SK-N-DZ (cell line): ENCODE results near the gene GPR42.

Experiments used
- DNase-seq: peaks from one replicate; pipeline ENCODE4 v3.0.0-alpha.2; 2015; ENCODE audit warnings: low spot score
- small RNA-seq, 2 experiments: library from RNA; depleted of rRNA; stranded (forward); fragments of <200 nt; gene quantifications; one replicate each; pipeline ENCODE3, GENCODE V24; 2014

Gene GPR42

DNA sequence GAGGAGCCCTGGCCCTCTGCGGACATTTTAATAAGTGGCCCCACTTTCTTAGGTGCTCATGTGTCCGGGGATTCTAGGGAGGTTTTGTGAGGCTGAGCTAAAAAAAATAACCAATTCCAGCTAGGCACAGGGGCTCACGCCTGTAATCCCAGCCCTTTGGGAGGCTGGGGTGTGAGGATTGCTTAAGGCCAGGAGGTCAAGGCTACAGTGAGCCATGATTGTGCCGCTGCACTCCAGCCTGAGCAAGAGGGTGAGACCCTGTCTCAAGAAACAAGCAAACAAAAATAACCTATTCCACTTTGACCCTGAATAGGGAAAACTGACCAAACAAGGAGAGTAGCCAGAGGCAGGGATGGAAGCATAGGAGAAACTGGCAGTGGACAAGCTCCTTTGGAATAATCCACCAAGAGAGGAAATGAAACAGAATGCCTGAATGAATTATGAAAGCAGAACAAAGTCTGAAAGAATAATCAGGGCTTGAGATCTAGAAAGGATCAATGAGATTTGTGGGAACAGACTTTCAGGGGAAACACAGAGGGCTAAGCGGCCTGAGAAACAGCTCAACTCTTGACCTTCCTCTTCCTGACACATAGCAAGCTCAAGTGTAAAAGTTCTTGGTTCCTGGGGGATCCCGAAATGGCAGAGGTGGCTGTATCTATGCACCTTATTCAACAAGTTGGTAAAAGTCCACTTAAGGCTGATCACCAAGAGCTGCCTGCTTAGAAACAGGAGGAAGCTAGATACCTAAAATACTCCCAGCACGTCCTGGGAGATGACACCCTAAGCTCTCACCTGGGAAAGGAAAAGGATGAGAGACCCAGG, 47.1 kb downstream of the GPR42 start:
- DNase-seq = no peak

DNA sequence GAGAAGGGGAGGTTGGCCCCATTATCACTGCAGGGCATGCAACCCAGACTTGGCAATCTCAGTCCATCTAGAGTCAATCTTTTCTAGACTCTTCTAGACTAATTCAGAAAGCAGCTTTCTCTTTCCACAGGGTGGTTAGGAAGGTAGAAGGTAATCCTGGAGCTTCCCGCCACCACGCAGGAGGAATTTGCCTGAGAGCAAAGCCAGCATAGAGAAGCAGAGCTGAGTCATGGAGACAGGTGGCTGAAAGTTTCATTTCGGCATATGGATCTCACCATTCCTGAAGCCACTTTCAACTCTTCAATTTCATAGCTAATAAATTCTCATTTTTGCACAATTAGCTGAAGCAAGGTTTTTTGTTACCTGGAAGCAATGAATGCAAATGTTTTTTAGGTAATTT, 48.2 kb downstream of the GPR42 start:
- no peak for DNase-seq

DNA sequence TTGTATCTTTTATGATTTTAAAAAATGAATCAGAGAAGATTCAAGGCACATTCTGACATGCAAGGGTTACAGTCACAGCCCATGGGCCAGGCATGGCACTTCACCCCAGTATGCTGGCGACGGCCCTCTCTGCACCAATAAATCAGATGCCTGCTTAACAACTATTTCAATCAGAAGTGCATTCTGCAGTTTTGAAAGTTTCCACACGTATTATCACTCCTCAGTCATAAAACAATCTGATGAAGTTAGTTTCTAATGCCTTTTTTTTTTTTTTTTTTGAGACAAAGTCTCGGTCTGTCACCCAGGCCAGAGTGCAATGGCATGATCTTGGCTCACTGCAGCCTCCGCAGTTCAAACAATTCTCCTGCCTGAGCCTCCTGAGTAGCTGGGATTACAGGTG, 48.9 kb downstream of the GPR42 start:
- DNase-seq = no peak

DNA sequence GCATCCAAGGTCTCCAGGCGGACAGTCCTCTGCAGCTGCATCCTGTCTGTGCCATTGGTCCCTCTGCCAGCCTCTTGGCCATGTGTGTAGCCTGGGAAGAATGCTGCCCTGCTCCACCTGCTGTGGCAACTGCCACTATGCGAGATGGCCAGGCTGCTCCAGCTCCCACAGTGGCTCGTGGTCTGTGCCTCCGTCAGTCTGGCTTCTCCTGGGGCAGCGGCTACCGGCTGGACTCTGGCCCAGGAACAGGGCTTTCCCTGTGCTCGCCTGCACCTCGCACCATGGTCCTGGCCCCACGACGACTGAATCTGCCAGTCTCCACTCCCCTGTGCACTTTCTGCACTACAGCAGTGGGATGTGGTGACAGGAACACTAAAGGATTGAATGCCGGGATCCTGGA, 50.5 kb downstream of the GPR42 start:
- DNase-seq = no peak

Small RNA genes lying within 50 kb of the gene (small RNA-seq; reads per million reads assigned to genes)
- gene RN7SL491P = 0 reads per million in 2 experiments
